Right kidney (tissue), 1 donor: ENCODE measurements around the gene TMEM176A.
"Not testable (repeated sequence)": the region's sequence is repeated elsewhere in the genome, so short reads cannot be mapped to it uniquely, and the experiment has no call there.

ENCODE experiments used
- DNase-seq: peaks from one replicate; pipeline ENCODE4 v3.0.0-alpha.2; 2016

Gene TMEM176A

GRCh38 chr7:150807616-150808438 lies 7.3 kb downstream of the TMEM176A start:
- DNase-seq: not testable (repeated sequence)

GRCh38 chr7:150814328-150815001 lies 13.9 kb downstream of the TMEM176A start:
- DNase-seq: no peak

- DNase-seq: no peak
Measured at GRCh38 chr7:150818971-150819370, 18.4 kb downstream of the TMEM176A start.

GRCh38 chr7:150820148-150820547 lies 19.6 kb downstream of the TMEM176A start:
- DNase-seq: no peak

GRCh38 chr7:150820578-150821198 lies 20.1 kb downstream of the TMEM176A start:
- DNase-seq: no peak

GRCh38 chr7:150823043-150823442 lies 22.5 kb downstream of the TMEM176A start:
- no peak for DNase-seq

- DNase-seq: no peak
Measured at GRCh38 chr7:150823484-150824126, 23.0 kb downstream of the TMEM176A start.

GRCh38 chr7:150824379-150825177 lies 24.0 kb downstream of the TMEM176A start:
- no peak for DNase-seq

GRCh38 chr7:150826061-150826849 lies 25.7 kb downstream of the TMEM176A start:
- DNase-seq: no peak

GRCh38 chr7:150828384-150828783 lies 27.8 kb downstream of the TMEM176A start:
- DNase-seq: no peak

GRCh38 chr7:150829426-150829825 lies 28.9 kb downstream of the TMEM176A start:
- no peak for DNase-seq

- DNase-seq: no peak
Measured at GRCh38 chr7:150830937-150831336, 30.4 kb downstream of the TMEM176A start.

- no peak for DNase-seq
Measured at GRCh38 chr7:150831851-150832250, 31.3 kb downstream of the TMEM176A start.

- no peak for DNase-seq
Measured at GRCh38 chr7:150835019-150835418, 34.5 kb downstream of the TMEM176A start.

- DNase-seq: no peak
Measured at GRCh38 chr7:150835702-150836280, 35.2 kb downstream of the TMEM176A start.

- DNase-seq: no peak
Measured at GRCh38 chr7:150838965-150839650, 38.5 kb downstream of the TMEM176A start.

GRCh38 chr7:150842018-150842417 lies 41.4 kb downstream of the TMEM176A start:
- DNase-seq: no peak

- DNase-seq: no peak
Measured at GRCh38 chr7:150842716-150843115, 42.1 kb downstream of the TMEM176A start.

GRCh38 chr7:150845421-150845861 lies 44.9 kb downstream of the TMEM176A start:
- no peak for DNase-seq
